ENCODE results near the gene SURF2.
A peak's percentile ranks its signal among the peaks of the same experiment; 100 is the strongest.

Gene SURF2

GRCh38 chr9:133401588-133401987, 45.2 kb downstream of the SURF2 start:
- no peak for DNase-seq (ENCODE audit: low spot score)

GRCh38 chr9:133402689-133403088, 46.3 kb downstream of the SURF2 start:
- no peak for DNase-seq (ENCODE audit: low spot score)

- DNase-seq (ENCODE audit: low spot score) = no peak
Observed at GRCh38 chr9:133403766-133404453, 47.6 kb downstream of the SURF2 start.

DNA sequence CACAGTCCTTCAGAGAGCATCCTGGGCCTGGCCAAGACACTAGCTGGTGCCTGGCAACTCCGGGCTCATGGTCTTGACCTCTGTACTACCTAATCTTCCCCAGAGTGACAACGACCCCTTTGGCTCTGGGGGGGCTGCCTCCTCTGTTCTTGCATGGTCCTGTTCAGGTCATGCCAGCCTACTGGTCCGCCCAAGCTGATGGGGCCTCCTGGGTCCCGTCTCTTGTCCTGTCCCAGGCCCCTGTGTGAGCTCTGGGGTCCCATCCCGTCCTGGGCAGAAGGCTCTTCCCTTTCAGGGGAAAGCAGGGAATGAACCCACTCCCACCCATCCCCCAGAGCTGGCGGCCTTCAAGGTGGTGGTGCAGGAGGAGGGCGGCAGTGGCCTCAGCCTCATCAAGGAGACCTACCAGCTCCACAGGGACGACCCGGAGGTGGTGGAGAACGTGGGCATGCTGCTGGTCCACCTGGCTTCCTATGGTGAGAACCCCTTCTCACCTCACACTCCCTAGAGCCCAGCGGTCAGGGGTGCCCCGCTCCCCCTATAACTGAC, 48.2 kb downstream of the SURF2 start:
- DNase-seq (ENCODE audit: low spot score) = no peak

- peak; percentile 43 for DNase-seq (ENCODE audit: low spot score)
Observed at GRCh38 chr9:133405508-133406438, 49.4 kb downstream of the SURF2 start.

DNA sequence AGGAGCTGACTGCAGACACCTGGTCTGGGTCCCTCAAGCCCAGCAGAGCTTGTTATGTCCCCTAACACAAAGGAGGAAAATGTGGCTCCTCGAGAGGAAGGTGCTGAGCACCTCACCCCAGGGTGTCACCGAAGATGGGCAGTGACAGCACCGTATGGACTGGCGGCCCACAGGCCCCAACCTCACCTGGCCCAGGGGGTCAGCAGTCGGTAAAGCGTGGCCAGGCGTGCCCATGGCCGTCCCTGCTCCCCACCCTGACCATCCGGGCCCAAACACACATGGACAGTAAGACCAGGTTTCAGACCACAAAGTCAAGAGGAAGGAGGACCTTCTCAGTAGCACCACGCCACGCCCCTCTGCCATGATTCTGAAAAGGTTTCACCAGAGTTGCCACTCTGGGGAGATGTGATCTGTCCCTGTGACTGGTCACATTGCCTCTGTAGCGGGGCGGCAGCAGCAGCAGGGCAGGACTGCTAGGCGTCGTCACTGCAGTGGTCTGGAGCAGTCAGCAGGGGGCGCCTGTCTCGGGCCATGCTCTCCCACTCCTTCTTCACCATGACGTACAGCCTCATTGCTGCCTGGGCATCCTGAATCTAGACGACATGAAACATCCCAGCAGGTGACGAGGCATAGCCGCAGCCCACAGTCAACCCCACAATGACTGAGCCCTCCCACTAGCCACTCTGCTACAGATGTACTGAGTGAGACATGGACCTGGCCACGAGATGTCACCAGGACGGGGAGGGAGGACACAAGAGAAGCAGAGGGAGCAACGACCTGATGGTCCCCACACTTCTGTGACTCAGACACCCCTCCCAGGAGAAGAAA, 50.3 kb downstream of the SURF2 start:
- DNase-seq (ENCODE audit: low spot score) = peak; percentile 78

- no peak for DNase-seq (ENCODE audit: low spot score)
Observed at GRCh38 chr9:133408042-133408441, 51.7 kb downstream of the SURF2 start.
